ENCODE data around the gene GATAD2B. TPM values are rescaled to one million over a fixed set of nuclear protein-coding genes. Genes with fewer than 3 reads are reported as not detected.

The GATAD2B gene
- total RNA-seq, result 2.6 and 4.7 TPM in 2 replicates

GRCh38 chr1:153922972-153923925 lies at the start of gene GATAD2B:
TSS of gene GATAD2B (minus strand) at chr1:153922972. CDS start at chr1:153828347, 94,625 bp downstream.

DNA sequence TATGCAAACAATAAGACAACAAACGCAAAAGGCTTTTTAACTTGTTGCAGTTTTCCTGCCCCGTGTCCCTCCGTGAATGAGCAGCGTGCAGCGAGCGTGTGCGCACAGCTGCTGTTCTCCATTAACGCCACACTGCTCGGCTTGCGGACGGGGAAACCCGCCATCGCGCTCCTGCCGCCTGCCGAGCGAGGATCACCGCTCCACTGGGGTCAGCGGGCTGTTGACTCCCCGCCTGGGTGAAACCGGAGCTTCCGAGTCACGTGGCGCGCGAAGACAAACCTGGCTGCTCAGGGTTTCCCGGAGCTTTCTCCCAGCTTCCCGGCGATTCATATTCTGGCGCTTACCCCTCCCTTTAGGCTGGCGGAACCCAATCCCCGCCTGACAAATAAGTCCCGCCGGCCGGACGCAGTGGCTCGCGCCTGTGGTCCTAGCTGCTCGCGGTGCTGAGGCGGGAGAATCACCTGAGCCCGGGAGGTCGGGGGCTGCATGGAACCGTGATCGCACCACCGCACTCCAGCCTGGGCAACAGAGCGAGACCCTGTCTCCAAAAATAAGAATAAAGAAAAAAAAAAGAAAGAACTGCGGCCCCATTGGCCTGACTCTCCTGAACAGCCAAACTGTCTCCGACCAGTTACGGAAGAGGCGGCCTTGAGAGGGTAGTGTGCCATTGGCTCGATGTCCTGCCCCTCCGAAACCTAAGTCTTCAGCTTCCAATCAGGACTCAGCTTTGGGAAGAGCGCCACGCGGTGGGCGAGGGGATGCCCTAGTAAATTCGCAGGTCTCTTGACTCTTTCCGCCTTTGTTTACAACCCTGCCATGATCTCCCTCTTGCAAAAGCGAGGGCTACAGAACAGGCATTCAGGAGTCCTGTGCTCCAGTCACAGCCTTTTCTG lies 44.6 kb upstream of the GATAD2B start, which contains the start of gene CREB3L4:
CREB3L4 (plus strand) TSS at position 796 of the 893 bp plus-strand sequence. CDS start 624 bp downstream, outside the sequence.

GRCh38 chr1:153963030-153963849 lies 40.5 kb upstream of the GATAD2B start, which contains the start of gene SLC39A1:
TSS of gene SLC39A1 (minus strand) at chr1:153963537. CDS start at chr1:153962715, 822 bp downstream.

DNA sequence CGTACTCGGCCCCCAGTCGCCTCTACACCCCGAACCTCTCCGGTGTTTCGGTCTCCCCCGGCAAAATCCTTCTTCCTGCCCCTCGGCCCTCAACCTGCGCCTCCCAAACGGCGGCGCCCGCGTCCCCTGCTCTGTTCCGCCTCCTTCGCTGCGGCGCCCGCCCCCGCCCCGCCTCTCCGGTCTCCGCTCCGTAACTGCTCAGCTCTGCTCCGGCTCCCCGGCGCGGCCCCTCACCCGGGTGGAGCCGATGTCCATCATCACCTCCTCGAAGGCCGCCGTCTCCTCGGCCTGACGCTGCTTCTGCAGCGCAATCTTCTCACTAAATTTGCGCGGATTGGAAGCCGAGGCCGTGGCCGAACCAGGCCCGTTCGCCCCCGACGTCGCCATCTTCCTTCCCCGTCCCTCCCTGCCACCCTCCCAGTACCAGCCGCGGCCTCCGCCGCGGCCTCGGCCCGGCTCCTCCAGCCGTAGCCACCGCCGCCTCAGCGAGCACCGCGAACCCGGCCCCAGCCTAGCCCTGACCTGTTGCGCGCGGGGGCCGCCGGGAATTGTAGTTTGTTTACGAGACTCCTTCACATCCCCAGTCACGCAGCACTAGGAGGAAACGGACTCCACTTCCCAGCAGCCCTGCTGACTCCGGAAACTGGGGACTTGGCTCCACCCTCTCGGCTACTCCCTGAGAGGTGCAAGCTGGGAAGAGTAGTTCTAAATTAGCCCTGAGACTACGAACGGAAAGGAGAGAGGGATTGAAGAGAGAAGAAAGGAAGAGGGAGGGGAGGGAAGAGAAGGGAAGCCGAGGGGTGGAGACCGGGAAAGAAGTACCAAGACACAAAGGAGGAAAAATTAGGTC lies 35.6 kb upstream of the GATAD2B start, which contains the start of gene CRTC2:
CRTC2 (minus strand) TSS at position 502 of the 850 bp plus-strand sequence; CDS start at position 387, 115 bp downstream.

GRCh38 chr1:153946622-153947241 lies 24.0 kb upstream of the GATAD2B start, which contains the start of gene DENND4B:
TSS of gene DENND4B (minus strand) at chr1:153946718. CDS start at chr1:153944374, 2,344 bp downstream.

DNA sequence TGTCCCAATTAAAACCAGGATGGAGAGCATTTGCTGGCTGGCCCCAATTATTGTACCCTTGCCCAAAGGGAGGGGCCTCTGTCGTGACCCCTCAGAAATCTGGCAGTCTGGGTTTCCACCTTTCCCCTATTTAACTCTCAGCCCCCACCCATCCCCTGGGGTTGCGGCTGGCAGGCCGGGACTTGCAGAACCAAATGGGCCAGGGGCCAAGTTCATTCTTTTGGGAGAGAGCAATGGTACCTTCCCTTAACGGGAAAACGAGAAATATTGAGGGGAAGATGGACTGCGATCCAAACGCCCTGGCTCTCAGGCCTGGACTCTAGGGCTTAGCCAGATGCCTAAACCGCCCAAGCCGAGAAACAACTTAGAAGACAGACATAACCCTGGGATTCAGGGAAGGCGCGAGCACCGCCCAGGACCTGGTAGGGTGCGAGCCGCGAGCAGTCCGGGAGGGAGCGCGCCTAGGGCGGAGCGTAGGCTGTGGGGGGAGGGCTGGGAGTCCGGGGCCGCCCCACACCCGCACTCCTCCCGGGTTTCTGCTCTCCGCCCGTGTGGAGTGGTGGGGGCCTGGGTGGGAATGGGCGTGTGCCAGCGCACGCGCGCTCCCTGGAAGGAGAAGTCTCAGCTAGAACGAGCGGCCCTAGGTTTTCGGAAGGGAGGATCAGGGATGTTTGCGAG lies 147.9 kb downstream of the GATAD2B start, which contains the start of gene SLC27A3:
SLC27A3 (plus strand) TSS at position 628 of the 678 bp plus-strand sequence. CDS start 91 bp downstream, outside the sequence.

Other genes starting within 250 kb of the GATAD2B start
- gene NPR1, start 244.3 kb downstream of the GATAD2B start, total RNA-seq, result 1.2 and 1.9 TPM in 2 replicates
- 26.2 and 31.3 TPM in 2 replicates for gene INTS3, start 194.9 kb downstream of the GATAD2B start, total RNA-seq
- 10.7 and 11.6 TPM in 2 replicates for gene SLC27A3, start 147.6 kb downstream of the GATAD2B start, total RNA-seq
- gene DENND4B, start 23.7 kb upstream of the GATAD2B start, total RNA-seq, result 12.4 and 13.9 TPM in 2 replicates
- 2.6 and 2.8 TPM in 2 replicates for gene CRTC2, start 35.6 kb upstream of the GATAD2B start, total RNA-seq
- 101 and 104 TPM in 2 replicates for gene SLC39A1, start 40.6 kb upstream of the GATAD2B start, total RNA-seq
- gene CREB3L4, start 44.9 kb upstream of the GATAD2B start, total RNA-seq, result 6.5 and 7.6 TPM in 2 replicates
- 97.8 and 120 TPM in 2 replicates for gene JTB, start 54.7 kb upstream of the GATAD2B start, total RNA-seq
- 91.4 and 101 TPM in 2 replicates for gene RAB13, start 63.4 kb upstream of the GATAD2B start, total RNA-seq
- gene RPS27, start 67.8 kb upstream of the GATAD2B start, total RNA-seq, result 1,797 and 2,271 TPM in 2 replicates
- 0.12 and 0.13 TPM in 2 replicates for gene NUP210L, start 232.1 kb upstream of the GATAD2B start, total RNA-seq